SKM-1 (cell line): Measurements from ENCODE around the gene CYS1.
"Not testable (repeated sequence)": the region's sequence is repeated elsewhere in the genome, so short reads cannot be mapped to it uniquely, and the experiment has no call there.

Source experiments
- DNase-seq: peaks from one replicate; lab custom pipeline; 2025; ENCODE audit not compliant: unreplicated experiment; lab: John Stamatoyannopoulos, UW

Gene CYS1

GRCh38 chr2:10079870-10080535, at the start of gene CYS1:
TSS of gene CYS1 (minus strand) at chr2:10080411. CDS start at chr2:10080223, 188 bp downstream.
- DNase-seq, result no peak

DNA sequence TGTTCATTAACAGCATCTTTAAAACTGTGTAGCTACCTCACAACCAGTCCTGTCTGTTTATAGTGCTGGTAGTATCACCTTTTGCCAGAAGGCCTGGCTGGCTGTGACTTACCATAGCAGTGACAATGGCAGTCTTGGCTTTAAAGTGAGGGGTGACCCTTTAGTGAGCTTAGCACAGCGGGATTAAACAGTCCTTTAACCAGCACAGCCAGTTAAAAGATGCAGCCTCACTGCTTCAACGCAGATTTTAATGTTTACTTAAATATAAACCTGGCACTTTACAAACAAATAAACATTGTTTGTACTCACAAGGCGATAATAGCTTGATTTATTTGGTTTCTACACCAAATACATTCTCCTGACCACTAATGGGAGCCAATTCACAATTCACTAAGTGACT, 49.3 kb upstream of the CYS1 start:
- DNase-seq, result no peak

- DNase-seq, result no peak
These were observed 48.2 kb upstream of the CYS1 start for GRCh38 chr2:10128420-10128819.

GRCh38 chr2:10126632-10127026, 46.4 kb upstream of the CYS1 start:
- no peak for DNase-seq

DNA sequence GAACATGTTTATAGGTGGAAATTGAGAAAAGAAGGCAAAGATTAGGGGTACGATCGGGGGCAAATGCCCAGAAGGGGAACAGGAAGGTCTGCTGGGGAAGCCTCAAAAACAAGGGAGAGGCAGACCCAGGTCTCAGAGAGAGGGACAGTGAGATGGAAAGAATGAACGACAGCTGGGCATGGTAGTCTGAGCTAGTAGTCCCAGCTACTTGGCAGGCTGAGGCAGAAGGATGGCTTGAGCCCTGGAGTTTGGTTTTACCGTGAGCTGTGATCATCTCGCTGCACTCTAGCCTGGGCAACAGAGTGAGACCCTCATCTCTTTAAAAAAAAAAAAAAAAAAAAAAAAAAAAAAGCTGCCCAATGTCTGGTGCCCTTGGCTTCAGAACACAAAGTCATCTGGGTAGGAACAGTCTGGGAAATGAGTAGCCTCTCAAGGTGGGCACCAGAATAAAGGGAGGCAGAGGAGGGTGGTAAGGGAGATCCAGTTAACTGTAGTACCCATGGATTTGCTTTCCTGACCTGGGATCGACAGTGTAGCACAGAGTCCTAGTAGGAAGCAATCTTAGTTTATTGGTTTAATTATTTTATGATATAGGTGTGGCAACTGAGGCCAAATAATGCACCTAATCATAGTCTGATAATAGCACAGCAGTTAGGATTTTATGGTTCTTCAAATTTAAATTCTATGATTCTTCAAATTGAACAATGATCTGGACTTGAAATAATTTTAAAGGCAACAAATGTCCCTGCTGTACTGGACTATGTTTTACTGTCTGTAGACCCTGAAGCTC, 45.8 kb upstream of the CYS1 start:
- no peak for DNase-seq

DNA sequence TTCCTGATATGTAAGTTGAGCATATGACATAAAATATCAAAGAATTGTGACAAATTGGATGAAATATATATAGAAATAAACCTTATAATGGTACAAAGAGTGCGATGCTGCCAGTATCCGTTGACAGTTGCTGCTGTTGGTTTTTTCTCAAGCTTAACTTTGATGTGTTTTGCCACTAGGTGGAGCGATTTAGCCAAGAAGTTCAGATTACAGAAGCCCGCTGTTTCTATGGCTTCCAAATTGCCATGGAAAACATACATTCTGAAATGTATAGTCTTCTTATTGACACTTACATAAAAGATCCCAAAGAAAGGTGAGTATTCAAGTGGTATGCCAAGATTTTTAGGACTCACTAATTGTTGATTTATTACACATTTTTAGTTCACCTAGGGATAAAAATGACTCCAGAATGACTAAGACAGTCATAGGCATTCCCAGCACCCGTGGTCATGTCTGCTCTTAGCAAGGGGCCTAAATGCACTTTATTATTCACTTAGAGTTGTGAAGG, 44.4 kb upstream of the CYS1 start:
- peak; percentile 72 for DNase-seq

GRCh38 chr2:10123281-10123680, 43.1 kb upstream of the CYS1 start:
- DNase-seq, result no peak

- peak; percentile 86 for DNase-seq
These were observed 42.5 kb upstream of the CYS1 start, which contains the start of gene RRM2 for GRCh38 chr2:10122500-10123280. TSS of gene RRM2 (plus strand) at chr2:10122739. CDS start at chr2:10122799, 60 bp downstream.

DNA sequence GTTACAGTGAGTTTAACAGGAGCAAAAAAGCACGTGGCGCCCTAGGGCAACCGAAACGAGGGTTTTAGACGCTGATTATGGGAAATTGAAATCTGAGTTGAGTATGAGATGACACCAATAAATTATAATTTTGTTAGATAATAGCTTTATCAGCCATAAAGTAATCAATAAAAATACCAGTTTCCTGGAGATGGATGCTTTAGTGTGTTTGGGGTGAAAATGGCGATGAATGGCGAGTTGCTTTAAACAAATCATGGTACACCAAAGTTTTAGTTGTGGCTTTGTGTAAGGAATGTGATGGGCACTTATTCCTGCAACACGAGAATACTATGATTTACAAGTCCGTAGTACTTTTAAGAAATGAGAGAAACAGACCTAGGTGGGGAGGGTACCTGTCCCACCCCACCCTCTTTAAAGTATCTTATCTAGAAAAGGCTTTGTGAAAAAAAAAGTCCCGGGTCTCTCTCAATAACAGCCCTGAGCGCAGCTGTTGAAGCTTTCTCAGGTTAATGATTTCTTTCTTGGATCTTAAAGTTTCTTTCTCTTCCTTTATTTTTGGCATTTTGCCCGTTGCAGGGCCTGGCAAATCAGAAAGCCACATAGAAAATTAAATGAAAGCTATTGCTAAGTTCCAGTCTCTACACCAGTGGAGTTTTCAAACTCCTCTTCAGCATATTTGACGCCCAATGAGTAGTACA, 40.8 kb upstream of the CYS1 start:
- DNase-seq, result no peak

DNA sequence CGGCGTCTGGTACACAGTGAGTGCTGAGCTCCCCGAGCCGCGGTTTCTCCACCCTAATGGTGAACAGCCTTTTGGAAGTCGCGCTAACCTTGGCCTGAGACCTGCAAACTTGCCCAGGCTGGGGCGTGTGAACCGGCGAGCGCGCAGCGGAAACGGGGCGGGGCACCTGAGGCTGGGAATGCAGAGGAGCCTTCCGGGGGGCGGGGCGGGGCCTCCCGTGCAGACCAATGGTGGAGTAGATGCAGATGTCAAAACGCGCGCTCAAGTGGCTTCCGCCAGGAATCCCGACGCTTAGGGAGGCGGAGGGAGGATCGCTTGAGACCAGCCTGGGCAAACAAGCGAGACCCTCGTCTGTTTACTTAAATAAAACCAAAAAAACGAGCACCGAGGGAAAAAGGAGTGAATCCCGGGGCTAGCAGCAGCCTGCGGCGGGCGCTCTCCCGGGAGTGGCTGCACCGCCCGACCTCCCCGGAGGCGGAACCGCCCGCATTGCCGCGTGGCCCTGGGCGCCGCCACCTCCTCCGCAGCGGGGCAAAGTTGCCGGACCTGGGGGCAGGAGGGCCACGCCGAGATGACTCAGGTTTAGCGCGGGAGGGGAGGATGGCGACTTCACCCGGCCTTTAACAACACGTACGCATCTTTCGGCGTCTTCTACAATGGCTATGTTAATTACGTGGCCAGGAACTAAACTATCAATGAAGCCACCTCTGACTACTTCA, 40.1 kb upstream of the CYS1 start:
- peak; percentile 82 for DNase-seq

DNA sequence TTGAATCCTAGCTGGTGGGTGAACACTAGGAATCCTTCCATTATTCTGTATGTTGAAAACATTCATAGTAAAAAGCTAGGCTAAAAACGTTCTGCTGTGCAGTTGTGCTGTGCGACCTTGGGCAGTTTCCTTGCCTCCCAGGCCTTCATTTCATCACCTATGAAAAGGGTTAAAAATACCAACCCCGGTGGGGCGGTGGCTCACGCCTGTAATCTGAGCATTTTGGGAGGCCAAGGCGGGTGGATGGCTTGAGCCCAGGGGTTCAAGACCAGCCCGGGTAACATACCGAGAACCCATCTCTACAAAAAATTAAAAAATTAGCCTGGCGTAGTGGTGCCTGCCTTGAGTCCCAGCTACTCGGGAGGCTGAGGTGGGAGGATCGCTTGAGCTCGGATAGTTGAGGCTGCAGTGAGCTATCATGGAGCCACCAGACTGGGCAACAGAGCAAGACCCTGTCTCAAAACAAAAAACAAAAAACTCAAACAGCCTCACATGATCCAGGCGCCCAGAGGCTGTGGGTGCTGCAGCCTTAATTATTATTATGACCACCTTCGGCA, 39.5 kb upstream of the CYS1 start:
- DNase-seq, result no peak

GRCh38 chr2:10119027-10119325, 38.8 kb upstream of the CYS1 start:
- DNase-seq, result no peak

GRCh38 chr2:10109311-10109710, 29.1 kb upstream of the CYS1 start:
- no peak for DNase-seq

DNA sequence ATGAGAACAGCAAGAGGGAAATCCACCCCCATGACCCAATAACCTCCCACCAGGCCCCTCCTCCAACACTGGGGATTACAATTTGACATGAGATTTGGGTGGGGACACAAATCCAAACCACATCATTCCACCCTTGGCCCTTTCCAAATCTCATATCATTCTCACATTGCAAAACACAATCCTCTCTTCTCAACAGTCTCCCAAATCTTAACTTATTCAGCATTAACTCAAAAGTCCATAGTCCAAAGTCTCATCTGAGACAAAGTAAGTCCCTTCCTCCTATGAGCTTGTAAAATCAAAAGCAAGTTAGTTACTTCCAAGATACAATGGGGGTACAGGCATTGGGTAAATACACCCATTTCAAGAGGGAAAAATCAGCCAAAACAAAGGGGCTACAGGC, 24.7 kb upstream of the CYS1 start:
- not testable (repeated sequence) for DNase-seq

DNA sequence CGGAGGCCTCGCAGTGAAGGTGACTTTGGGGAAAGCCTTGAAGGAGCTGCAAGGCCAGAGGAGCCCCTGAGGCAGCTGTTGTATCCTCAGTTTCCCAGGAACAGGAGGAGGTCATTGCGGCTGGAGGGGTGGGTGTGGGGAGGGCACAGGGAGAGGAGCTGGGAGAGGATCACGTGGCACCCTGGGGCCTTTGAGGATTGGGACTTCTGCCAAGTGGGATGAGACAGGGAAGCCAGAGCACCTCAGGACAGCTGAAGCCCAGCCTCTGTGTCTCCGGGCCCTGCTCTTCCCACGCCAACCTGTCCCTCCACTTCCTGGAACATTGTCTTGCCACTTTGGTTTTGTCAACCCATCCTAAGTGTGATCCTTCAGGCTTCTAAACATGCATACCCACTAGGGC, 23.0 kb upstream of the CYS1 start:
- no peak for DNase-seq

DNA sequence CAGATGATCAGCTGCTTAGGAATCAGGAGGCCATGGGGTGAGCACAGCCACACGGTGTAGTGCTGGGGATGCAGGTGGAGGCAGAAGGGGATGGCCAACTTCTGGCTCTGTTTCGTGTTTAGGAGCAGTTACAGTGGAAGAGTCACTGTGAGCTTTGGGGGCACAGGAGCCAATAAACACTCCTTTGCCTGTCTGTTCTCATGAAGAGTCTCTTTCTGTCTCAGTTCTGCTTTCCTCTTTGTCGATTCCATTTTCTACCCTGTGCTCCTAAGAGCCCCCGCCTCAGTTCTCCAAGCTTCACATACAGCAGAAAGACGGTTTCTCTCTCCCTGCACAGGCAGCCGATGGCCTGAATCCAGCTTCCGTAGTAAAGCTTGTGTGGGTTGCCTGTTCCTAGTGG, 21.3 kb upstream of the CYS1 start:
- DNase-seq, result no peak

DNA sequence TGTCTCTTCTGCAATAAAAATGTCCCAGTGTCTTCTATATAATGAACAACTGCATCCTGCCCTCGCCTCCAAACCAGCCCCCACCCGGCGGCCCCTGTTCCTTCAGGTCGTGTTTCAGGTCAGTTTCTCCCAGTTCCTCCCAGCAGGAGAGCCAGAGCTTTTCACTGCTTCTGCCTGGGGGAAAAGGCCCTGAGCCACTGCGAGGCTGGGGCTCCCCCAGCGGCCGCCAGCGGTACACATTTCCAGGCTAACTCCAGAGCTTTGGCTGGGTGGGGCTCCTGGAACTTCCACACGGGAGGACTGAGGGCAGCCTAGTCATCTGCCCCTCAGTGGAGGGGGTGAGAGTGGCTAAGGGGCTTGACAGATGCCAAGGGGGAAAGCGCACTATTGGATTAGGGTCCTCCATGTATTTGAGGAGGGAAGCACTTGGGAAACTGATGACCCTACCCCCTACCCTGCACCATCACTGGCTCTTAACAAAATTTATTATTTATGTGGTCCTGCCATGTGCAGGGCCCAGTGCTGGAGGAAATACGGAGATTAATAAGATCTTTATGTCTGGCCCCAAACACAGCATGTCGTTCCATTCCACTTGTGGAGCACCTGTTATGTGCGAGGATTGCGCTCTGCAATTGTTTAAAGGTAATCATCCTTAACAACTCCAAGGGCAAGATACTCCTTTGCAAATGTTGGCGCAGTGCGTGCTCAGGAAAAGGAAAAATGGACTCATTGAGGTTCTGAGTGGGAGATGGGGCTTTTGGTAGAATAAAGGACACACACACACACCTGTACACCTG, 17.3 kb upstream of the CYS1 start:
- DNase-seq, result peak; percentile 44

DNA sequence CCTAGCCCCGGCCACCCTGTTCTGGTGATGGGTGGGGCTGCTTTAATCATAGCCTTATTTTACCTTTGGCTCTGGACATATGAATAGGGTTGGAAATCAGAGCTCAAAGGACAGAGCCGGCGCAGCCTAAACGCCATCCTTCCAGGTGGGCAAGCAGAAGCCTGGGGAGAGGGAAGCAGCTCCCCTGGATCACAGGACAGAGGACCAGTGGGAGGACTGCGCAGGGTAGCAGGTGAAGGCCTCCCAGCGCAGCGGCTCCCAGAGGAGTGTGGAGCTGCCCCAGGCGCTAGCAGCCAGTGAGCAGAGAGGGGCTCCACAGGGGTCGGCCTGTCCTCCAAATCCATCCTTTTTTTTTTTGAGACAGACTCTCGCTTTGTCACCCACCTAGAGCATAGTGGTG, 16.4 kb upstream of the CYS1 start:
- no peak for DNase-seq

DNA sequence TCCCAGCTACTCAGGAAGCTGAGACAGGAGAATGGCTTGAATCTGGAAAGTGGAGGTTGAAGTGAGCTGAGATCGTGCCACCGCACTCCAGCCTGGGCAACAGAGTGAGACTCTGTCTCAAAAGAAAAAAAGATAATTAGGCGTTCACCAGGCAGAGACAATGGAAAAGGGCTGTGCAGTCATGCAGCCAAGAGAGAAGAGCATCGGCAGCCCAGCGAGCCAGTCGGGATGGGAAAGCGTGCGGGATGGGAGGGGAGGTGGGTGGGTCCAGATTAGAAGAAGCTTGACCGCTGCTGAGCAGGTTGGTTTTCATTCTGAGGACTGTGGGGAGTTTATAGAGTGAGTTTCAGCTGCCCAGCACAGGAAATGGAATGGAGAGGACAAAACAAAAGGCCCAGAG, 15.0 kb upstream of the CYS1 start:
- DNase-seq, result no peak
